Effector memory CD8-positive, alpha-beta T cell (primary cell): ENCODE results near the gene PHACTR1.
"Not testable (repeated sequence)": the region's sequence is repeated elsewhere in the genome, so short reads cannot be mapped to it uniquely, and the experiment has no call there.

Experiments
- ATAC-seq: fragments of 150-1000 bp; cut with Tn5 transposase; replicated peaks from 2 replicates; pipeline ENCODE4 v1.10.0; 2021; ENCODE audit warnings: mild to moderate bottlenecking, moderate library complexity
- DNase-seq, 3 experiments: peaks; one replicate each; pipeline ENCODE4 v3.0.0; 2021
- H3K27ac Mint-ChIP-seq, 2 donors: one replicate each; pipeline ENCODE4 v1.8.0; 2022; ENCODE audit warnings: mild to moderate bottlenecking in 2 of 2, mixed read lengths in 2 of 2, moderate library complexity in 2 of 2
- H3K27me3 Mint-ChIP-seq, 2 donors: one replicate each; pipeline ENCODE4 v1.8.0; 2022; ENCODE audit warnings: mixed read lengths in 2 of 2
- H3K36me3 Mint-ChIP-seq: one replicate; pipeline ENCODE4 v1.8.0; 2022; ENCODE audit warnings: mild to moderate bottlenecking, moderate library complexity, mixed read lengths; ENCODE audit not compliant: insufficient read depth
- H3K4me1 Mint-ChIP-seq, 2 donors: one replicate each; pipeline ENCODE4 v1.8.0; 2022; ENCODE audit warnings: low read depth in 2 of 2, mixed read lengths in 2 of 2
- H3K4me3 Mint-ChIP-seq, 2 donors: one replicate each; pipeline ENCODE4 v1.8.0; 2022; ENCODE audit warnings: mild to moderate bottlenecking in 2 of 2, mixed read lengths in 2 of 2, moderate library complexity in 2 of 2
- H3K9me3 Mint-ChIP-seq, 2 donors: one replicate each; pipeline ENCODE4 v1.8.0; 2022; ENCODE audit warnings: mixed read lengths in 2 of 2

Gene PHACTR1

DNA sequence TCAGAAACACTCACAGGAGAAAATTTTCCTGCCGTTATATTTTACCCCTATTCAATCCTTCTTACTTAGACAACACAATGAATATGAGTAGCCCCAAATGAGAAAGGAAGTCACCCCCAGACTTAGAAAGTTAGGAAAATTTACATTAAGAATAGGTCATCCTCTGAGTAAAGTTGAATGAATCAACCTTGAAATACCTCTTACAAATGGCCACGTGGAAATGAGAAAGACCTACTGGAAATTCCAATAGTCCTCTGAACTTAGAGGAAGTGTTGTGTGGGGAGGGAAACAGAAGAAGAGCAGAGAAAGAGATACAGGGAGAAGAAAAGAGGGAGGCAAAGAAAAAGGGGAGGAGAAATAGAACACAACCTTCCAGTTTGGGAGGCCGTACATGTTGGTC is 43.7 kb downstream of the PHACTR1 start:
- H3K4me1 Mint-ChIP-seq = no peaks in the 10 kb centered on the region
- H3K27ac Mint-ChIP-seq = no peak overlapping the region
- DNase-seq (no peak), ATAC-seq (no peak)
- H3K9me3 Mint-ChIP-seq = peaks cover 3 to 12% of the 10 kb centered on the region in 2 donors
- no peak overlapping the region for H3K4me3 Mint-ChIP-seq
- peaks cover 7 to 9% of the 10 kb centered on the region in 2 donors for H3K27me3 Mint-ChIP-seq
- H3K36me3 Mint-ChIP-seq = no peaks in the 10 kb centered on the region

GRCh38 chr6:12760911-12761310 is 44.3 kb downstream of the PHACTR1 start:
- H3K27ac Mint-ChIP-seq = no peak overlapping the region
- DNase-seq (no peak), ATAC-seq (no peak)
- peaks cover 7 to 9% of the 10 kb centered on the region in 2 donors for H3K27me3 Mint-ChIP-seq
- peaks cover 3 to 12% of the 10 kb centered on the region in 2 donors for H3K9me3 Mint-ChIP-seq
- no peak overlapping the region for H3K4me3 Mint-ChIP-seq
- no peaks in the 10 kb centered on the region for H3K4me1 Mint-ChIP-seq
- H3K36me3 Mint-ChIP-seq = no peaks in the 10 kb centered on the region

GRCh38 chr6:12761376-12762115 is 45.0 kb downstream of the PHACTR1 start:
- no peak overlapping the region for H3K27ac Mint-ChIP-seq
- H3K4me3 Mint-ChIP-seq = no peak overlapping the region
- H3K36me3 Mint-ChIP-seq = no peaks in the 10 kb centered on the region
- H3K4me1 Mint-ChIP-seq = no peaks in the 10 kb centered on the region
- peaks cover 7 to 9% of the 10 kb centered on the region in 2 donors for H3K27me3 Mint-ChIP-seq
- ATAC-seq = no peak
- peaks cover 3 to 12% of the 10 kb centered on the region in 2 donors for H3K9me3 Mint-ChIP-seq
- DNase-seq = no peak

- DNase-seq, H3K9me3 Mint-ChIP-seq, H3K4me1 Mint-ChIP-seq, ATAC-seq, H3K27me3 Mint-ChIP-seq, H3K27ac Mint-ChIP-seq, H3K36me3 Mint-ChIP-seq, H3K4me3 Mint-ChIP-seq: not testable (repeated sequence)
Measured at GRCh38 chr6:12762731-12763434, 46.3 kb downstream of the PHACTR1 start.

DNA sequence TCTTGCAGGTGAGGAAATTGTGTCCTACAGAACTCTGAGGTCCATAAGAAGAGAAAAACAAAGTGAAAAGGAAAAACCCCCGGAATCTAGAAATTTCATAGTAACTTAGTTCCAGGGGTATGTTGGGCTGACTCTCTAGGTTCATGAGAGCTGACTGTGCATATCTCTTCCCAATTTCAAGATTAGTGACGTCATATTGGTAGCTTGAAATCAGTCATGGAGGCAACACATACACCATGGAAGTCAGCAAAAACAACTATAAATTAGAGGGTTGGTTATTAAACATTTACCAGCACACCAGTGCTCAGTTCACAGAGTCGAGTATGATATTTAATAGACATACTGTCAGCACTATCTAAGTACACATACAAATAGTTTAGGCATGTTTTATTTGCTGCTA is 49.8 kb downstream of the PHACTR1 start:
- H3K4me3 Mint-ChIP-seq = no peak overlapping the region
- H3K36me3 Mint-ChIP-seq = peaks cover 2% of the 10 kb centered on the region
- DNase-seq (no peak), ATAC-seq (no peak)
- H3K9me3 Mint-ChIP-seq = peaks cover 1 to 6% of the 10 kb centered on the region in 2 donors
- H3K27me3 Mint-ChIP-seq = peaks cover 11% of the 10 kb centered on the region in 2 donors
- H3K27ac Mint-ChIP-seq = no peak overlapping the region
- no peaks in the 10 kb centered on the region for H3K4me1 Mint-ChIP-seq

GRCh38 chr6:12767016-12767415 is 50.4 kb downstream of the PHACTR1 start:
- ATAC-seq = no peak
- no peak overlapping the region for H3K27ac Mint-ChIP-seq

GRCh38 chr6:12769556-12770256 is 53.1 kb downstream of the PHACTR1 start:
- Mint-ChIP-seq H3K4me1 (no peaks in the 10 kb centered on the region), H3K36me3 (peaks cover 2% of the 10 kb centered on the region), H3K27ac (no peak overlapping the region), H3K9me3 (peaks cover 1 to 6% of the 10 kb centered on the region in 2 donors), H3K4me3 (no peak overlapping the region), H3K27me3 (peaks cover 11 to 15% of the 10 kb centered on the region in 2 donors)
- no peak for DNase-seq
- no peak for ATAC-seq

More at GRCh38 chr6:12767016-12767415, 50.4 kb downstream of the PHACTR1 start:
- Mint-ChIP-seq H3K36me3 (peaks cover 2% of the 10 kb centered on the region), H3K27me3 (peaks cover 11% of the 10 kb centered on the region in 2 donors), H3K4me3 (no peak overlapping the region), H3K9me3 (peaks cover 1 to 6% of the 10 kb centered on the region in 2 donors), H3K4me1 (no peaks in the 10 kb centered on the region)
- DNase-seq = no peak

DNA sequence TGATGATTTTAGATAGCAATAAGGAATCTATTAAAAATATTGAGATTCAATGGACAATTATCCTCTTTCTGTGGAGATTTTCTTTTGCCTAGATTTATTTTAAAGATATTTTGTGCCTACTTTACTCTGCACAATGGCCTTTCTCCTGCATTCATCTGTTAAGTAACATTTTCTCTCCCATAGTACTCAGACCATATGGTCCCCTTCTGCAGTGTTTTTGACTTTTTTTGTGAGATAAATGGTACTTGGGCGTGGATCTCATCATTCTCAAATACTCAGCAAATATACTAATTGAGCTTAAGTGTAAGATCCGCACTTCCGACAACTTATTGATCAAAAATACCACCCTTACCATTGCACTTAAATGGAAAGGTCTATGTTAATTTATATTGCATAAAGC is 55.8 kb downstream of the PHACTR1 start:
- Mint-ChIP-seq H3K36me3 (peaks cover 2% of the 10 kb centered on the region), H3K27ac (no peak overlapping the region), H3K4me3 (no peak overlapping the region), H3K4me1 (no peaks in the 10 kb centered on the region), H3K27me3 (peaks cover 11 to 16% of the 10 kb centered on the region in 2 donors), H3K9me3 (peaks cover 1 to 6% of the 10 kb centered on the region in 2 donors)
- no peak for ATAC-seq
- no peak for DNase-seq

GRCh38 chr6:12776291-12776690 is 59.7 kb downstream of the PHACTR1 start:
- Mint-ChIP-seq H3K27me3 (peaks cover 17 to 19% of the 10 kb centered on the region in 2 donors), H3K9me3 (no peaks in the 10 kb centered on the region), H3K27ac (no peak overlapping the region), H3K36me3 (no peaks in the 10 kb centered on the region), H3K4me3 (no peak overlapping the region), H3K4me1 (no peaks in the 10 kb centered on the region)
- no peak for DNase-seq
- ATAC-seq = no peak

GRCh38 chr6:12779772-12780171 is 63.2 kb downstream of the PHACTR1 start:
- Mint-ChIP-seq H3K36me3 (no peaks in the 10 kb centered on the region), H3K27ac (no peak overlapping the region), H3K4me1 (no peaks in the 10 kb centered on the region), H3K4me3 (no peak overlapping the region), H3K27me3 (peaks cover 23 to 27% of the 10 kb centered on the region in 2 donors), H3K9me3 (no peaks in the 10 kb centered on the region)
- DNase-seq = no peak
- no peak for ATAC-seq

GRCh38 chr6:12782136-12782535 is 65.6 kb downstream of the PHACTR1 start:
- H3K27me3 Mint-ChIP-seq = peaks cover 23 to 27% of the 10 kb centered on the region in 2 donors
- no peak for ATAC-seq
- no peak for DNase-seq
- H3K36me3 Mint-ChIP-seq = no peaks in the 10 kb centered on the region
- H3K4me3 Mint-ChIP-seq = no peak overlapping the region
- no peaks in the 10 kb centered on the region for H3K9me3 Mint-ChIP-seq
- H3K4me1 Mint-ChIP-seq = no peaks in the 10 kb centered on the region
- no peak overlapping the region for H3K27ac Mint-ChIP-seq

- Mint-ChIP-seq H3K9me3 (no peaks in the 10 kb centered on the region), H3K36me3 (no peaks in the 10 kb centered on the region), H3K4me3 (no peak overlapping the region), H3K27ac (no peak overlapping the region), H3K27me3 (peaks cover 23 to 25% of the 10 kb centered on the region in 2 donors), H3K4me1 (no peaks in the 10 kb centered on the region)
- DNase-seq (no peak), ATAC-seq (no peak)
Measured at GRCh38 chr6:12785301-12785700, 68.7 kb downstream of the PHACTR1 start.

GRCh38 chr6:12785921-12786320 is 69.4 kb downstream of the PHACTR1 start:
- Mint-ChIP-seq H3K36me3 (no peaks in the 10 kb centered on the region), H3K9me3 (no peaks in the 10 kb centered on the region), H3K4me3 (no peak overlapping the region), H3K4me1 (no peaks in the 10 kb centered on the region), H3K27ac (no peak overlapping the region), H3K27me3 (peaks cover 18 to 26% of the 10 kb centered on the region in 2 donors)
- ATAC-seq (no peak), DNase-seq (no peak)
